Fibroblast of lung (primary cell): ENCODE results near the gene ZNF277. TPM values are rescaled to one million over a fixed set of nuclear protein-coding genes. Genes with fewer than 3 reads are reported as not detected.

Experiments used
- DNase-seq, 2 donors: peaks; one replicate each; pipeline versions ENCODE4 v3.0.0 to v3.0.0-alpha.2; 2010; ENCODE audit warnings: low read depth in 2 of 2
- H2AFZ ChIP-seq: 2 replicates; pipeline ENCODE4 v1.5.1; 2012; ENCODE audit warnings: low read length, control low read depth, inconsistent platforms
- H3K27ac ChIP-seq: 2 replicates; pipeline ENCODE4 v1.5.1; 2011; ENCODE audit warnings: low read length, control low read depth; ENCODE audit not compliant: insufficient read depth
- H3K27me3 ChIP-seq: 2 replicates; pipeline ENCODE4 v1.5.1; 2011; ENCODE audit warnings: mild to moderate bottlenecking, low read length; ENCODE audit not compliant: control insufficient read depth, insufficient read depth
- H3K36me3 ChIP-seq: 2 replicates; pipeline ENCODE4 v1.5.1; 2011; ENCODE audit warnings: low read length; ENCODE audit not compliant: control insufficient read depth, insufficient read depth
- H3K4me1 ChIP-seq: 2 replicates; pipeline ENCODE4 v1.5.1; 2011; ENCODE audit warnings: low read length; ENCODE audit not compliant: control insufficient read depth, insufficient read depth; ENCODE audit errors: extremely low read depth
- H3K4me2 ChIP-seq: 2 replicates; pipeline ENCODE4 v1.5.1; 2011; ENCODE audit warnings: low read length, control low read depth; ENCODE audit not compliant: insufficient read depth; ENCODE audit errors: extremely low read depth
- H3K4me3 ChIP-seq, 4 experiments: fragments of 200-600 bp in 1 of 4; sonication (generic) in 1 of 4; replicated peaks in 1 of 4; 2 replicates each; pipeline ENCODE4 v1.5.1; 2011 to 2016; ENCODE audit warnings: low read length in 4 of 4, low read depth in 3 of 4, mild to moderate bottlenecking in 3 of 4, control low read depth in 2 of 4, inconsistent platforms in 1 of 4, mixed read lengths in 1 of 4; ENCODE audit not compliant: insufficient read depth in 1 of 4; ENCODE audit errors: control extremely low read depth in 1 of 4
- H3K79me2 ChIP-seq: 2 replicates; pipeline ENCODE4 v1.5.1; 2012; ENCODE audit warnings: mild to moderate bottlenecking, low read length, inconsistent platforms; ENCODE audit not compliant: control insufficient read depth, insufficient read depth
- H3K9ac ChIP-seq: 2 replicates; pipeline ENCODE4 v1.5.1; 2011; ENCODE audit warnings: mild to moderate bottlenecking, low read length, control low read depth; ENCODE audit not compliant: insufficient read depth
- H3K9me3 ChIP-seq: 2 replicates; pipeline ENCODE4 v1.5.1; 2012; ENCODE audit warnings: low read depth, low read length; ENCODE audit not compliant: control insufficient read depth, insufficient read depth
- H4K20me1 ChIP-seq: 2 replicates; pipeline ENCODE4 v1.5.1; 2011; ENCODE audit warnings: low read length; ENCODE audit not compliant: control insufficient read depth, insufficient read depth; ENCODE audit errors: extremely low read depth
- EZH2 ChIP-seq: IDR thresholded peaks from 2 replicates; pipeline ENCODE4 v1.5.1; 2012; ENCODE audit warnings: low read length, control low read depth, mild to moderate bottlenecking; ENCODE audit errors: missing control alignments
- polyA plus RNA-seq, 2 donors: library from polyadenylated mRNA; depleted of rRNA in 1 of 2; stranded (reverse) in 1 of 2; unstranded in 1 of 2; fragments of >200 nt; gene quantifications; 2 replicates each; pipeline ENCODE4 v1.2.1, GENCODE V29; 2011 to 2012; ENCODE audit warnings: missing spikeins in 1 of 2
- total RNA-seq: library from RNA; depleted of rRNA; stranded (reverse); fragments of >200 nt; gene quantifications from 2 replicates; pipeline ENCODE4 v1.2.1, GENCODE V29; 2014
- TF ChIP-seq, protein P1 (sequence below), 2 donors: IDR thresholded peaks in 1 of 2; conservative IDR thresholded peaks in 1 of 2; 1 replicate in 1 of 2; 2 replicates in 1 of 2; pipeline ENCODE4 v1.5.1; 2011 to 2012; ENCODE audit warnings: low read length in 2 of 2, control low read depth in 1 of 2, inconsistent platforms in 1 of 2, low read depth in 1 of 2, mild to moderate bottlenecking in 1 of 2

The ZNF277 gene
- total and polyA plus RNA-seq, 2 donors (not counting 1 experiment from before 2014, with no cell fraction given) = 23.1 to 66.6 TPM

DNA sequence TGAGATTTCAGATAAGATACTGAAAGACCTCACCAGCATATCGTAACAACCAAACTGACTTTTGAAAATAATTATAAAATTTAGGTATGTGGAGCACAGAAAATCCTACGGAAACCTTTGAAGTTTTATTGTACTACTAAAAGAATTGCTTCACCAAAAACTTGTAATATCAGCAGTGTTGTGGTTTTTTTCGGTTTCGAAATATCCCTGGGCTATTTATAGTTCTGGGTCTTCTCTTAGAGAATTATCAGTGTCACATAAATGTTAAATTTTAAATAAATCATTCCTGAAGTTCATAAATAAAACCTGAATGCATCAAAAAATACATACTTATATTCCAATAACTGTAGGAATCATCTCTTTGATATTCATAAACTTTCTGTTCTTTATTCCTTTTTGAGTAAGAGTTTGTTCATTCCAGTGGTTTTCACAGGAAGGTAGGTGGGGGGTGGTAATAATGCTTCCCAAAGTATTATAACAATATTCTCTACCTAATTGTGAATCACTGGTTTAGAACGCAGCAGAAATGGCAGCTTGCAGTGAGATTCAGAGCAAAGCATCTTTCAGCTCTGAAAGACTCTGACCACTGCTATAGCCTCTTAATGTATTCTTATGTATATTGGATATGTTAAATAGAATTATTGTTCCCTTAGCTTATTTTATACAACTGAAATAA, 60.2 kb downstream of the ZNF277 start:
- DNase-seq = peak; percentile 47 to 56
- H3K27ac ChIP-seq = no peak overlapping the region
- no peaks in the 10 kb centered on the region for H3K27me3 ChIP-seq
- no peaks in the 10 kb centered on the region for H4K20me1 ChIP-seq
- TF ChIP-seq, protein P1, sequence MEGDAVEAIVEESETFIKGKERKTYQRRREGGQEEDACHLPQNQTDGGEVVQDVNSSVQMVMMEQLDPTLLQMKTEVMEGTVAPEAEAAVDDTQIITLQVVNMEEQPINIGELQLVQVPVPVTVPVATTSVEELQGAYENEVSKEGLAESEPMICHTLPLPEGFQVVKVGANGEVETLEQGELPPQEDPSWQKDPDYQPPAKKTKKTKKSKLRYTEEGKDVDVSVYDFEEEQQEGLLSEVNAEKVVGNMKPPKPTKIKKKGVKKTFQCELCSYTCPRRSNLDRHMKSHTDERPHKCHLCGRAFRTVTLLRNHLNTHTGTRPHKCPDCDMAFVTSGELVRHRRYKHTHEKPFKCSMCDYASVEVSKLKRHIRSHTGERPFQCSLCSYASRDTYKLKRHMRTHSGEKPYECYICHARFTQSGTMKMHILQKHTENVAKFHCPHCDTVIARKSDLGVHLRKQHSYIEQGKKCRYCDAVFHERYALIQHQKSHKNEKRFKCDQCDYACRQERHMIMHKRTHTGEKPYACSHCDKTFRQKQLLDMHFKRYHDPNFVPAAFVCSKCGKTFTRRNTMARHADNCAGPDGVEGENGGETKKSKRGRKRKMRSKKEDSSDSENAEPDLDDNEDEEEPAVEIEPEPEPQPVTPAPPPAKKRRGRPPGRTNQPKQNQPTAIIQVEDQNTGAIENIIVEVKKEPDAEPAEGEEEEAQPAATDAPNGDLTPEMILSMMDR (conservative IDR thresholded peaks at IDR 0.05 in 1 of 2, IDR thresholded peaks at IDR 0.05 in 1 of 2; ENCODE audit: low read depth in 1 of 2, low read length in 2 of 2) = no peak
- TF ChIP-seq EZH2 = no peak
- H3K9me3 ChIP-seq = no peaks in the 10 kb centered on the region
- H3K4me2 ChIP-seq = no peak overlapping the region
- no peak overlapping the region for H3K9ac ChIP-seq
- no peaks in the 10 kb centered on the region for H3K79me2 ChIP-seq
- no peaks in the 10 kb centered on the region for H3K36me3 ChIP-seq
- no peak overlapping the region for H3K4me3 ChIP-seq
- H3K4me1 ChIP-seq = no peaks in the 10 kb centered on the region
- H2AFZ ChIP-seq = no peak overlapping the region

DNA sequence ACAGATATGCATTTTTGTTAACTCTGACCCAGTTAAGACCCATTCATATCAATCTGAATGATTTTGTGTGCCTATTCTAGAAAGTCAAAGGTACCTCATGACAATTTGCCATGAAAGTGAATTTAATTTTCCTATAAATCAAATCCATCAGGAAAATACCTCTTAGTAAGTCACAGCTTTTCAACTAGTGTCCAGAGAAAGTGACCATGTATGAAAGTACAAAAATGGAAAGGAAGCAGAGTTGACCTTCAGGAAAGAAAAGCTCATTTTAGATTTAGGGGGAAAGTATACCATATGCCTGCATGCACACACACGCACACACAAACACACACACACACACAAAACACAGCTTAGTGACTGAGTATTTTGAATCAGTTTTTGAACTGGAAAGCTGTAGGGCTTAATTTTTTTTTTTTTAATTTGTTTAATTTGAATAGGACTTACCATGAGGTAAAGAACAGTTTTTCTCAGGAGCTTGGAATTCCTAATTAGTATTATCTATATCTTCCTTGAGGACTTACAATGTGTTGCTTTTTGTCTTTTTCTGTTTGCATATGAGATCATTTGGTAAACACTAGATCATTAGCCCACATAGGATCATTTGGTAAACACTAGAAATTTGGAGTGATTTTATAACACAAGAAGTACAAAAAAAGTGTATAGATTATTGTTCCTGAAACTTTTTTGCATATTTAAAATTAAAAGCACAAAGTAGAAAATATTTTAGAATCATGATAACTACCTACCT, 61.6 kb downstream of the ZNF277 start:
- Histone ChIP-seq H3K4me1 (peaks cover 2% of the 10 kb centered on the region), H3K36me3 (no peaks in the 10 kb centered on the region)

DNA sequence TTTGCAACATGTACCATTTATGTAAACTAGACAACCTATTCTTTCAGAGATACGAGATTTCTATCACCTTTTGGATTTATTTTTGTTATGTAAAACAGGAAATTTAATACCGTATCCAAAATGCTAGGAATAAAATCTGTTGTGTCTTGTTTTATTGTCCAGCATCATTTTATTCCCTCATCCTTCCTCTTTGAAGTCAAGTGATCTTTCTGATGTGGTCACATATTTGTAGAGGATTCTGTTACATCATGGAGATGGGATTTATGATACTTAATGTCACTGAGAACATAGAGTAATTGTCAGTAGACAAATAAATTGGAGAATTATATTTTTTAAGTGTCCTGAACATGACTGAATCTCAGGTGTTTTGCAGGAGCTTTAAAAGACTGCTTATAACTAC, 64.7 kb downstream of the ZNF277 start:
- Histone ChIP-seq H3K4me1 (peaks cover 2% of the 10 kb centered on the region), H3K36me3 (no peaks in the 10 kb centered on the region), H3K9me3 (no peaks in the 10 kb centered on the region), H3K27me3 (no peaks in the 10 kb centered on the region), H2AFZ (no peak overlapping the region), H3K79me2 (no peaks in the 10 kb centered on the region), H4K20me1 (no peaks in the 10 kb centered on the region), H3K9ac (no peak overlapping the region), H3K4me3 (no peak overlapping the region), H3K27ac (no peak overlapping the region), H3K4me2 (no peak overlapping the region)
- DNase-seq = no peak
- TF ChIP-seq EZH2 = no peak
- TF ChIP-seq, protein P1 (conservative IDR thresholded peaks at IDR 0.05 in 1 of 2, IDR thresholded peaks at IDR 0.05 in 1 of 2; ENCODE audit: low read depth in 1 of 2, low read length in 2 of 2) = no peak

More for the DNA sequence above, 61.6 kb downstream of the ZNF277 start:
- H3K9ac ChIP-seq = no peak overlapping the region
- no peaks in the 10 kb centered on the region for H3K27me3 ChIP-seq
- H3K27ac ChIP-seq = no peak overlapping the region
- no peaks in the 10 kb centered on the region for H3K79me2 ChIP-seq
- TF ChIP-seq, protein P1 (conservative IDR thresholded peaks at IDR 0.05 in 1 of 2, IDR thresholded peaks at IDR 0.05 in 1 of 2; ENCODE audit: low read depth in 1 of 2, low read length in 2 of 2) = no peak
- no peak for TF ChIP-seq EZH2
- no peak for DNase-seq
- no peaks in the 10 kb centered on the region for H4K20me1 ChIP-seq
- H3K9me3 ChIP-seq = no peaks in the 10 kb centered on the region
- H2AFZ ChIP-seq = no peak overlapping the region
- H3K4me3 ChIP-seq = no peak overlapping the region
- no peak overlapping the region for H3K4me2 ChIP-seq
